HEK293 (cell line): ENCODE data around the gene TSGA10IP.
"Not testable (repeated sequence)": the region's sequence is repeated elsewhere in the genome, so short reads cannot be mapped to it uniquely, and the experiment has no call there.

ENCODE experiments used
- CTCF ChIA-PET: fragments of 350-600 bp; formaldehyde crosslinking; extraction: SDS; loops from one replicate; lab custom pipeline; 2021; ENCODE audit warnings: antibody characterized with exemption; lab: Yijun Ruan, JAX
- POLR2A ChIA-PET: fragments of 300-600 bp; formaldehyde crosslinking; extraction: SDS; loops from one replicate; lab custom pipeline; 2020; ENCODE audit warnings: antibody characterized with exemption, inconsistent platforms; lab: Yijun Ruan, JAX
- H3K27ac ChIP-seq: fragments of 200-500 bp; sonication (Bioruptor generic); 2 replicates; pipeline ENCODE4 v1.5.1; 2014; ENCODE audit warnings: low read depth, low read length, control low read depth, inconsistent platforms; ENCODE audit errors: extremely low read depth
- H3K36me3 ChIP-seq, 2 experiments: fragments of 200-500 bp in 1 of 2; sonication (Bioruptor generic) in 1 of 2; 1 replicate in 1 of 2; 2 replicates in 1 of 2; pipeline ENCODE4 v1.5.1; 2014 to 2017; ENCODE audit warnings: inconsistent platforms in 2 of 2, low read length in 2 of 2; ENCODE audit not compliant: control insufficient read depth in 2 of 2, insufficient read depth in 1 of 2
- H3K4me1 ChIP-seq: fragments of 200-500 bp; sonication (Bioruptor generic); 2 replicates; pipeline ENCODE4 v1.5.1; 2014; ENCODE audit warnings: mild to moderate bottlenecking, low read length, inconsistent platforms; ENCODE audit not compliant: control insufficient read depth, insufficient read depth
- H3K4me3 ChIP-seq: 2 replicates; pipeline ENCODE4 v1.5.1; 2011; ENCODE audit warnings: low read depth, mild to moderate bottlenecking, control low read depth, low read length, moderate library complexity
- H3K9me3 ChIP-seq: fragments of 200-500 bp; sonication (Bioruptor generic); 2 replicates; pipeline ENCODE4 v1.5.1; 2014; ENCODE audit warnings: low read depth, low read length, inconsistent platforms; ENCODE audit not compliant: control insufficient read depth, insufficient read depth
- GLIS2 ChIP-seq: fragments of 450-650 bp; formaldehyde crosslinking; IDR thresholded peaks from 2 replicates; pipeline ENCODE4 v1.5.1; 2016; ENCODE audit warnings: missing biosample characterization, missing genetic modification characterization
- SP7 ChIP-seq: fragments of 450-650 bp; formaldehyde crosslinking; IDR thresholded peaks from 2 replicates; pipeline ENCODE4 v1.5.1; 2016; ENCODE audit warnings: missing biosample characterization, missing genetic modification characterization
- WT1 ChIP-seq: fragments of 450-650 bp; formaldehyde crosslinking; IDR thresholded peaks from 2 replicates; pipeline ENCODE4 v1.5.1; 2016; ENCODE audit warnings: missing biosample characterization, missing genetic modification characterization
- ZBTB1 ChIP-seq: fragments of 450-650 bp; formaldehyde crosslinking; IDR thresholded peaks from 2 replicates; pipeline ENCODE4 v1.5.1; 2016; ENCODE audit warnings: missing biosample characterization, missing genetic modification characterization
- ZBTB20 ChIP-seq: fragments of 450-650 bp; formaldehyde crosslinking; IDR thresholded peaks from 2 replicates; pipeline ENCODE4 v1.5.1; 2016; ENCODE audit warnings: missing biosample characterization, missing genetic modification characterization
- ZNF133 ChIP-seq: fragments of 450-650 bp; formaldehyde crosslinking; IDR thresholded peaks from 2 replicates; pipeline ENCODE4 v1.5.1; 2016; ENCODE audit warnings: missing biosample characterization, missing genetic modification characterization
- ZNF138 ChIP-seq: fragments of 450-650 bp; formaldehyde crosslinking; IDR thresholded peaks from 2 replicates; pipeline ENCODE4 v1.5.1; 2016; ENCODE audit warnings: missing biosample characterization, missing genetic modification characterization, borderline replicate concordance
- ZNF184 ChIP-seq: fragments of 450-650 bp; IDR thresholded peaks from 2 replicates; pipeline ENCODE4 v1.5.1; 2018; ENCODE audit warnings: missing biosample characterization, mild to moderate bottlenecking, missing genetic modification characterization
- ZNF335 ChIP-seq: fragments of 450-650 bp; formaldehyde crosslinking; conservative IDR thresholded peaks from 2 replicates; pipeline ENCODE4 v1.5.1; 2016; ENCODE audit warnings: missing biosample characterization, missing genetic modification characterization
- ZNF571 ChIP-seq: fragments of 450-650 bp; formaldehyde crosslinking; IDR thresholded peaks from 2 replicates; pipeline ENCODE4 v1.5.0; 2017; ENCODE audit warnings: missing biosample characterization, missing genetic modification characterization
- ZNF626 ChIP-seq: fragments of 450-650 bp; sonication (Bioruptor Pico); formaldehyde crosslinking; IDR thresholded peaks from 2 replicates; pipeline ENCODE4 v1.5.1; 2018; ENCODE audit warnings: missing biosample characterization, missing genetic modification characterization, inconsistent platforms
- ZNF768 ChIP-seq: fragments of 450-650 bp; formaldehyde crosslinking; IDR thresholded peaks from 2 replicates; pipeline ENCODE4 v1.5.1; 2018; ENCODE audit warnings: missing biosample characterization, mild to moderate bottlenecking, missing genetic modification characterization
- ZNF830 ChIP-seq: fragments of 450-650 bp; IDR thresholded peaks from 2 replicates; pipeline ENCODE4 v1.5.0; 2018; ENCODE audit warnings: missing biosample characterization, missing genetic modification characterization, low read depth, mild to moderate bottlenecking, moderate library complexity
- ZSCAN30 ChIP-seq: fragments of 450-650 bp; IDR thresholded peaks from 2 replicates; pipeline ENCODE4 v1.5.1; 2018; ENCODE audit warnings: missing biosample characterization, mild to moderate bottlenecking, missing genetic modification characterization, moderate library complexity
- TF ChIP-seq, protein P1 (sequence below): fragments of 450-650 bp; IDR thresholded peaks from 2 replicates; pipeline ENCODE4 v1.5.1; 2018; ENCODE audit warnings: missing biosample characterization, mild to moderate bottlenecking, missing genetic modification characterization
- TF ChIP-seq, protein P2 (sequence below): fragments of 450-650 bp; formaldehyde crosslinking; IDR thresholded peaks from 2 replicates; pipeline ENCODE4 v1.5.1; 2016; ENCODE audit warnings: missing biosample characterization, missing genetic modification characterization
- TF ChIP-seq, protein P3 (sequence below): fragments of 450-650 bp; formaldehyde crosslinking; IDR thresholded peaks from 2 replicates; pipeline ENCODE4 v1.5.1; 2016; ENCODE audit warnings: missing biosample characterization, missing genetic modification characterization

Gene TSGA10IP

DNA sequence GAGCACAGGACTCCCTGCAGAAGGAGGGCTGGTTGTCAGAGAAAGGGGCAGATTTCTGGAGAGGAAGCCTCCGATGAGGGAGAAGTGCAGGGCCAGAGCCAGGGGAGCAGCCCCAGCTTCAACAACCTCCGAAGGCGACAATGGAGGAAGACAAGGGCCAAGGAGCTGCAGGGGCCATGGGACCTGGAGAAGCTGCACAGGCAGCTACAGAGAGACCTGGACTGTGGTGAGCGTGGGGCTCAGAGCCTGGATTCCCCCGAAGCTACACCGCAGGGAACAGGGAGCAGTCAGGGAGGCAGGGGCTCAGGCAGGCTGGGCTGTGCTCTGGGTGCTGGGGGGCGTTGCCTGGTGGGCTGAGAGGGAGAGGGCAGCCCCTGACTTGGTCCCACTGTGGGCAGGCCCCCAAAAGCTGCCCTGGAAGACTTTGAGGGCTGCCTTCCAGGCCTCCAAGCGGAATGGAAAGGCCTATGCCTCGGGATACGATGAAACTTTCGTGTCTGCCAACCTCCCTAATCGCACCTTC is 2.4 kb downstream of the TSGA10IP start:
- ChIA-PET POLR2A (interaction anchor here (1.3 kb wide), 1 partner anchor 59 kb away, joined by 5 read pairs; the partner anchor contains the start of gene FIBP), CTCF (interaction anchor here (0.7 to 1.4 kb wide), 2 partner anchors 88 to 96 kb away, joined by 3 read pairs; partner anchors contain the start of gene MUS81)
- no peaks in the 10 kb centered on the region for H3K36me3 ChIP-seq
- H3K4me3 ChIP-seq: no peak overlapping the region
- no peaks in the 10 kb centered on the region for H3K4me1 ChIP-seq
- TF ChIP-seq ZBTB1 (tag by site-specific recombination): no peak
- no peak for TF ChIP-seq SP7 (tag by site-specific recombination)
- no peak for TF ChIP-seq ZSCAN30 (tag by site-specific recombination)
- TF ChIP-seq GLIS2 (tag by site-specific recombination): no peak
- no peak for TF ChIP-seq ZNF768 (tag by site-specific recombination)
- no peak for TF ChIP-seq ZNF626 (tag by site-specific recombination)
- no peak for TF ChIP-seq ZNF335 (tag by site-specific recombination)
- no peak for TF ChIP-seq ZNF138
- no peak for TF ChIP-seq ZNF830 (tag by site-specific recombination)
- no peak for TF ChIP-seq ZNF133 (tag by site-specific recombination)
- TF ChIP-seq, protein P1, sequence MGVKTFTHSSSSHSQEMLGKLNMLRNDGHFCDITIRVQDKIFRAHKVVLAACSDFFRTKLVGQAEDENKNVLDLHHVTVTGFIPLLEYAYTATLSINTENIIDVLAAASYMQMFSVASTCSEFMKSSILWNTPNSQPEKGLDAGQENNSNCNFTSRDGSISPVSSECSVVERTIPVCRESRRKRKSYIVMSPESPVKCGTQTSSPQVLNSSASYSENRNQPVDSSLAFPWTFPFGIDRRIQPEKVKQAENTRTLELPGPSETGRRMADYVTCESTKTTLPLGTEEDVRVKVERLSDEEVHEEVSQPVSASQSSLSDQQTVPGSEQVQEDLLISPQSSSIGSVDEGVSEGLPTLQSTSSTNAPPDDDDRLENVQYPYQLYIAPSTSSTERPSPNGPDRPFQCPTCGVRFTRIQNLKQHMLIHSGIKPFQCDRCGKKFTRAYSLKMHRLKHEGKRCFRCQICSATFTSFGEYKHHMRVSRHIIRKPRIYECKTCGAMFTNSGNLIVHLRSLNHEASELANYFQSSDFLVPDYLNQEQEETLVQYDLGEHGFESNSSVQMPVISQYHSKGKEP (tag by site-specific recombination): no peak
- TF ChIP-seq, protein P2, sequence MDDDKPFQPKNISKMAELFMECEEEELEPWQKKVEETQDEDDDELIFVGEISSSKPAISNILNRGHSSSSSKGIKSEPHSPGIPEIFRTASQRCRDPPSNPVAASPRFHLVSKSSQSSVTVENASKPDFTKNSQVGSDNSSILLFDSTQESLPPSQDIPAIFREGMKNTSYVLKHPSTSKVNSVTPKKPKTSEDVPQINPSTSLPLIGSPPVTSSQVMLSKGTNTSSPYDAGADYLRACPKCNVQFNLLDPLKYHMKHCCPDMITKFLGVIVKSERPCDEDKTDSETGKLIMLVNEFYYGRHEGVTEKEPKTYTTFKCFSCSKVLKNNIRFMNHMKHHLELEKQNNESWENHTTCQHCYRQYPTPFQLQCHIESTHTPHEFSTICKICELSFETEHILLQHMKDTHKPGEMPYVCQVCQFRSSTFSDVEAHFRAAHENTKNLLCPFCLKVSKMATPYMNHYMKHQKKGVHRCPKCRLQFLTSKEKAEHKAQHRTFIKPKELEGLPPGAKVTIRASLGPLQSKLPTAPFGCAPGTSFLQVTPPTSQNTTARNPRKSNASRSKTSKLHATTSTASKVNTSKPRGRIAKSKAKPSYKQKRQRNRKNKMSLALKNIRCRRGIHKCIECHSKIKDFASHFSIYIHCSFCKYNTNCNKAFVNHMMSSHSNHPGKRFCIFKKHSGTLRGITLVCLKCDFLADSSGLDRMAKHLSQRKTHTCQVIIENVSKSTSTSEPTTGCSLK (tag by site-specific recombination): no peak
- TF ChIP-seq WT1 (tag by site-specific recombination): no peak
- no peak for TF ChIP-seq ZBTB20 (tag by site-specific recombination)
- no peak for TF ChIP-seq ZNF184 (tag by site-specific recombination)
- no peak for TF ChIP-seq ZNF571 (tag by site-specific recombination)
- TF ChIP-seq, protein P3, sequence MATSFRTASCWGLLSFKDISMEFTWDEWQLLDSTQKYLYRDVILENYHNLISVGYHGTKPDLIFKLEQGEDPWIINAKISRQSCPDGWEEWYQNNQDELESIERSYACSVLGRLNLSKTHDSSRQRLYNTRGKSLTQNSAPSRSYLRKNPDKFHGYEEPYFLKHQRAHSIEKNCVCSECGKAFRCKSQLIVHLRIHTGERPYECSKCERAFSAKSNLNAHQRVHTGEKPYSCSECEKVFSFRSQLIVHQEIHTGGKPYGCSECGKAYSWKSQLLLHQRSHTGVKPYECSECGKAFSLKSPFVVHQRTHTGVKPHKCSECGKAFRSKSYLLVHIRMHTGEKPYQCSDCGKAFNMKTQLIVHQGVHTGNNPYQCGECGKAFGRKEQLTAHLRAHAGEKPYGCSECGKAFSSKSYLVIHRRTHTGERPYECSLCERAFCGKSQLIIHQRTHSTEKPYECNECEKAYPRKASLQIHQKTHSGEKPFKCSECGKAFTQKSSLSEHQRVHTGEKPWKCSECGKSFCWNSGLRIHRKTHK: no peak
- no peak overlapping the region for H3K27ac ChIP-seq
- H3K9me3 ChIP-seq: no peaks in the 10 kb centered on the region

DNA sequence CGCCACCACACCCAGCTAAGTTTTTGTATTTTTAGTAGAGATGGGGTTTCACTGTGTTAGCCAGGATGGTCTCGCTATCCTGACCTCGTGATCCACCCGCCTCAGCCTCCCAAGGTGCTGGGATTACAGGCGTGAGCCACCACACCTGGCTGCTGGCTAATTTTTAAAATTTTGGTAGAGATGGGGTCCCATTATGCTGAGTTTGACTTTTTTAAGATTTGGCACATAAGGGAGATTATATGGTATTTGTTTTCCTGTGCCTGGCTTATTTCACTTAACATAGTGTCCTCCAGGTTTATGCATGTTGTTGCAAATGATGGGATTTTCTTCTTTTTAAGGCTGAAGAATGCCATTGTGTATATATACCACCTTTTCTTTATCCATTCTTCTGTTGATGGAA is 5.4 kb downstream of the TSGA10IP start:
- H3K27ac ChIP-seq, H3K36me3 ChIP-seq, CTCF ChIA-PET, H3K4me1 ChIP-seq, H3K9me3 ChIP-seq, H3K4me3 ChIP-seq: not testable (repeated sequence)
- POLR2A ChIA-PET: interaction anchor here (1.2 to 1.6 kb wide), 2 partner anchors 10 to 39 kb away, joined by 4 to 8 read pairs; partner anchors contain the start of gene SART1

DNA sequence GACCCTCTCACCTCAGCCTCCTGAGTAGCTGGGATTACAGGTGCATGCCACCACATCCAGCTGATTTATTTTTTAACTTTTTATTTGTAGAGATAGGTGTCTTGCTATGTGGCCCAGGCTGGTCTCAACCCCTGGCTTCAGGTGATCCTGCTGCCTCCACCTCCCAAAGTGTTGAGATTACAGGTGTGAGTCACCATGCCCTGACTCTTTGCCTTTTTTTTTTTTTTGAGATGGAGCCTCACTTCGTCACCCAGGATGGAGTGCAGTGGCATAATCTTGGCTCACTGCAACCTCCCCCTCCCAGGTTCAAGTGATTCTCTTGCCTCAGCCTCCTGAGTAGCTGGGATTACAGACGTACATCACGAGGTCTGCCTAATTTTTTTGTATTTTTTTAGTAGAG is 6.4 kb downstream of the TSGA10IP start:
- ChIA-PET POLR2A (interaction anchor here (0.6 to 1.6 kb wide), 4 partner anchors 9 to 61 kb away, joined by 3 to 8 read pairs (median 3); partner anchors contain the start of genes CCDC85B and SART1), CTCF (interaction anchor here (0.6 to 2.0 kb wide), 3 partner anchors 64 to 1135 kb away, joined by 3 to 7 read pairs (median 6); partner anchors contain the start of gene FIBP)
- H3K36me3 ChIP-seq, H3K4me3 ChIP-seq, H3K27ac ChIP-seq, H3K4me1 ChIP-seq, H3K9me3 ChIP-seq: not testable (repeated sequence)
